BLaER1 treated with 17β-estradiol and CSF1 and Interleukin-3, amounts not matched to agents 10 nM and 100 nM (cell line): ENCODE measurements around the gene OR6S1.

Experiments used
- H3K27ac ChIP-seq, 11 experiments: shearing (Covaris generic); formaldehyde crosslinking; 2 replicates each; pipeline ENCODE4 v1.8.1; 2022
- H3K27me3 ChIP-seq, 11 experiments: shearing (Covaris generic); formaldehyde crosslinking; 2 replicates each; pipeline ENCODE4 v1.8.1; 2022
- H3K36me3 ChIP-seq, 11 experiments: shearing (Covaris generic); formaldehyde crosslinking; 2 replicates each; pipeline ENCODE4 v1.8.1; 2022
- H3K4me1 ChIP-seq, 10 experiments: shearing (Covaris generic); formaldehyde crosslinking; 2 replicates each; pipeline ENCODE4 v1.8.1; 2022
- H3K4me2 ChIP-seq, 11 experiments: shearing (Covaris generic); formaldehyde crosslinking; 2 replicates each; pipeline ENCODE4 v1.8.1; 2022
- H3K4me3 ChIP-seq, 10 experiments: shearing (Covaris generic); formaldehyde crosslinking; 2 replicates each; pipeline ENCODE4 v1.8.1; 2022
- H3K9ac ChIP-seq, 11 experiments: shearing (Covaris generic); formaldehyde crosslinking; 2 replicates each; pipeline ENCODE4 v1.8.1; 2022
- H3K9me3 ChIP-seq, 11 experiments: shearing (Covaris generic); formaldehyde crosslinking; replicated peaks in 1 of 11; 2 replicates each; pipeline ENCODE4 v1.8.1; 2022
- H4K20me1 ChIP-seq, 11 experiments: shearing (Covaris generic); formaldehyde crosslinking; 2 replicates each; pipeline ENCODE4 v1.8.1; 2022
- Cebpa-rat ChIP-seq, 11 experiments: shearing (Covaris generic); IDR thresholded peaks; 2 replicates each; pipeline ENCODE4 v1.8.1; 2022

Gene OR6S1

GRCh38 chr14:20617138-20618003 lies 24.1 kb downstream of the OR6S1 start:
- peaks cover 0 to 10% (median 7%) of the 10 kb centered on the region in 11 experiments; a peak in 13 of 22 replicates for H3K27me3 ChIP-seq

DNA sequence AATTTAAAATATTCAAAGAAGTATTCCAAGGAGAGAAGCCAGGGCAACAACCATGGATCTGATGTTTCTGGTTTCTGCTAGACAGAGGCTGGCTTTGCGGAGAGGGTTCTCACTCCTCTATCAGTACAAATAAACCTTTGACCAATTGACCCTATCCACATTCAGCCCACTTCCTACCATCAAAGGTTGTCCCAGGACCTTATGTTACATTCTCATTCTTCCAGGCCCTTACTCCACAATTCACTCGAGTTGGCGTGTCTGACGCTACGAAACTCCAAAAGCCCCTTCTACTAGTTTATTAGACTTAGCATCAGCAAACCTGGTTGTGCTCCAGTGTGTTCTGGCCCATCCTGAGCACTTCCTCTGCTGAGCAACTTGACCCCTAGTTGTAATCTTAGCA lies 25.5 kb downstream of the OR6S1 start:
- Histone ChIP-seq H4K20me1 (peaks cover 0 to 6% (median 0%) of the 10 kb centered on the region in 11 experiments; a peak in 2 of 22 replicates), H3K36me3 (no peaks in the 10 kb centered on the region), H3K27ac (no peak overlapping the region), H3K27me3 (peaks cover 0 to under 1% (median 0%) of the 10 kb centered on the region in 11 experiments; a peak in 1 of 22 replicates), H3K4me1 (peaks cover 47 to 73% (median 63%) of the 10 kb centered on the region in 10 experiments), H3K4me3 (no peak overlapping the region), H3K9me3 (no peaks in the 10 kb centered on the region), H3K9ac (no peak overlapping the region), H3K4me2 (no peak overlapping the region)
- no peak for TF ChIP-seq Cebpa-rat (IDR thresholded peaks at IDR 0.05)

More at GRCh38 chr14:20617138-20618003, 24.1 kb downstream of the OR6S1 start:
- Histone ChIP-seq H3K27ac (peak overlapping the region in 9 of 11 experiments; percentile 8 to 68 (median 51); a peak in 15 of 22 replicates), H4K20me1 (peaks cover 0 to 6% (median 0%) of the 10 kb centered on the region in 11 experiments; a peak in 2 of 22 replicates), H3K9ac (peak overlapping the region in 1 of 11 experiments; percentile 12; a peak in 1 of 22 replicates), H3K4me3 (no peak overlapping the region), H3K9me3 (no peaks in the 10 kb centered on the region), H3K4me2 (peak overlapping the region; percentile 37 to 83 (median 67)), H3K4me1 (peaks cover 36 to 64% (median 53%) of the 10 kb centered on the region in 10 experiments), H3K36me3 (no peaks in the 10 kb centered on the region)
- TF ChIP-seq Cebpa-rat (IDR thresholded peaks at IDR 0.05) = no peak

GRCh38 chr14:20614038-20614840 lies 27.3 kb downstream of the OR6S1 start:
- TF ChIP-seq Cebpa-rat (IDR thresholded peaks at IDR 0.05) = no peak
- H3K9me3 ChIP-seq = no peaks in the 10 kb centered on the region
- H3K4me2 ChIP-seq = peak overlapping the region; percentile 77 to 92 (median 82)
- peak overlapping the region in 10 of 11 experiments; percentile 16 to 65 (median 50); a peak in 19 of 22 replicates for H3K27ac ChIP-seq
- H3K27me3 ChIP-seq = peaks cover 0 to 13% (median 0%) of the 10 kb centered on the region in 11 experiments; a peak in 3 of 22 replicates
- H3K36me3 ChIP-seq = no peaks in the 10 kb centered on the region
- H3K4me3 ChIP-seq = peak overlapping the region; percentile 58 to 72 (median 62)
- peaks cover 58 to 81% (median 74%) of the 10 kb centered on the region in 10 experiments for H3K4me1 ChIP-seq
- H3K9ac ChIP-seq = peak overlapping the region; percentile 50 to 79 (median 67)
- peaks cover 0 to 6% (median 0%) of the 10 kb centered on the region in 11 experiments; a peak in 2 of 22 replicates for H4K20me1 ChIP-seq

DNA sequence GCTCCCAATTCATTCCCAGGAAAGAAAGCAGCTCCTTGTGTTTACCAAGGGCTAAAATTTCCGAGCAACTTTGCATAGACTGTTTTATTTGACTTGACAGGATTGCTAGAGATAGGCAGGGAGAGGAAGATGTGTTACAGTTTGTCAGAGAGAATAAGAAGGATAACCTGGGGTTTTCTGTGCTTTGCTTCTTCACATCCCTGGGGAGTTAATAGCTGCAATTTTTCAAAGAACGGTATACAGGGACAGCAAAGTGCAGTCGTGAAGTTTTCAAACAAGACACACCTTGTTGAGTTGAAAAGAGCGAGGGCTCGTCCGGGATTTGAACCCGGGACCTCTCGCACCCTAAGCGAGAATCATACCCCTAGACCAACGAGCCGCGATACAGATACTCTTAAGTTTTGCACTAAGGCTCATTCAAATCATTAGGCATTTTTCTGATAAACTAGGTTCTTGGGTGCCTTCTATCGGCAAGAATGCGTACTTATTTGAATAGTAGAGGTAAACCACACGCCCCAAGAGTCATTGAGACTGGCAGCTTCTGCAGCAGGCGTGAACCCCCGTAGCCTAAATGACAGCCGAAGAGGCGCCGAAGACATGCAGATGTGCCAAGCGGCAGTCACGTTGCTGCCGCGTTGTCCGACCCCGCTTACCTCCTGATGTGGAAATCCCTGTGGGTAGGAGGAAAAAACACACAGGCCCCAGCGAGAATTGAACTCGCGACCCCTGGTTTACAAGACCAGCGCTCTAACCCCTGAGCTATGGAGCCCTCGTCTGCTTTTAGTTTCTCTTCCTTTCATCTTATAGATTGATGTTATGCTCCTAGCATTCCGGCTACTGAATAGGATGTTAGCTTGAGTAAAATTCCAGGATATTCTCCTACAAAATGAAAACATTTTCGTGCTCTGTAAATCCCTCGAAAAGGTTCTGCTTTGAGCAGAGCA lies 28.1 kb downstream of the OR6S1 start:
- peaks cover 0 to 6% (median 0%) of the 10 kb centered on the region in 11 experiments; a peak in 2 of 22 replicates for H4K20me1 ChIP-seq
- peak in 2 of 11 experiments; percentile 21 to 67; a peak in 1 of 22 replicates for TF ChIP-seq Cebpa-rat (IDR thresholded peaks at IDR 0.05)
- peak overlapping the region in 10 of 11 experiments; percentile 16 to 65 (median 50); a peak in 19 of 22 replicates for H3K27ac ChIP-seq
- H3K4me3 ChIP-seq = peak overlapping the region; percentile 58 to 72 (median 62)
- H3K4me2 ChIP-seq = peak overlapping the region; percentile 77 to 92 (median 82)
- no peaks in the 10 kb centered on the region for H3K9me3 ChIP-seq
- peaks cover 64 to 79% (median 71%) of the 10 kb centered on the region in 10 experiments for H3K4me1 ChIP-seq
- peak overlapping the region; percentile 50 to 79 (median 67) for H3K9ac ChIP-seq
- peaks cover 0 to 13% (median 0%) of the 10 kb centered on the region in 11 experiments; a peak in 3 of 22 replicates for H3K27me3 ChIP-seq
- no peaks in the 10 kb centered on the region for H3K36me3 ChIP-seq

DNA sequence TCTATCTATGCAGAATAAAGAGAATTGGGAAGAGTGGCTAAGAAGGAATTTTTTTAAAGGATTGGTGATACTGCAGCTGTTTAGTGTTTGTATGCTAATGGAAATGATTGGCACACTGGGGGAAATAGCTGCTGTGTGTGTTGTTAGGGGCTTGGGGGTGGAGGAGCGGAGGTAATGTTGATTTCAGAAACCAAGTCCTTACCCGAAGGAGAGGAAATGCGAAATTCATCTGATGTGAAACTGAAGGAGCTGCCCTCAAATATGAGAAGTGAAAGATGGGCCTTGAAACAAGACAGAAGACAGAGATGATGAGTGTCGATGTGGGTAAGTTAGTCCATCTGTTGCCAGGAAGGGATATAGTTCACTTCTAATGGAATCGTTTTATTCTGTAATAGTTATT lies 29.1 kb downstream of the OR6S1 start:
- TF ChIP-seq Cebpa-rat (IDR thresholded peaks at IDR 0.05) = no peak
- Histone ChIP-seq H3K36me3 (no peaks in the 10 kb centered on the region), H3K27me3 (peaks cover 0 to 13% (median 0%) of the 10 kb centered on the region in 11 experiments; a peak in 3 of 22 replicates), H3K4me1 (peaks cover 60 to 73% (median 66%) of the 10 kb centered on the region in 10 experiments), H4K20me1 (peaks cover 0 to 6% (median 0%) of the 10 kb centered on the region in 11 experiments; a peak in 2 of 22 replicates), H3K4me2 (peak overlapping the region; percentile 77 to 92 (median 82)), H3K9me3 (no peaks in the 10 kb centered on the region), H3K9ac (peak overlapping the region in 4 of 11 experiments; percentile 24 to 70 (median 50); a peak in 5 of 22 replicates), H3K4me3 (peak overlapping the region in 9 of 10 experiments; percentile 7 to 66 (median 60); a peak in 11 of 20 replicates), H3K27ac (peak overlapping the region in 9 of 11 experiments; percentile 4 to 65 (median 47); a peak in 13 of 22 replicates)

GRCh38 chr14:20611277-20611676 lies 30.2 kb downstream of the OR6S1 start:
- peaks cover 0 to 13% (median 0%) of the 10 kb centered on the region in 11 experiments; a peak in 3 of 22 replicates for H3K27me3 ChIP-seq
- H3K4me1 ChIP-seq = peaks cover 53 to 67% (median 59%) of the 10 kb centered on the region in 10 experiments
- H4K20me1 ChIP-seq = peaks cover 0 to 6% (median 0%) of the 10 kb centered on the region in 11 experiments; a peak in 2 of 22 replicates
- no peak for TF ChIP-seq Cebpa-rat (IDR thresholded peaks at IDR 0.05)
- H3K4me2 ChIP-seq = peak overlapping the region; percentile 77 to 92 (median 82); a peak in 21 of 22 replicates
- H3K9ac ChIP-seq = no peak overlapping the region
- no peaks in the 10 kb centered on the region for H3K9me3 ChIP-seq
- H3K36me3 ChIP-seq = no peaks in the 10 kb centered on the region
- H3K4me3 ChIP-seq = no peak overlapping the region
- H3K27ac ChIP-seq = no peak overlapping the region

DNA sequence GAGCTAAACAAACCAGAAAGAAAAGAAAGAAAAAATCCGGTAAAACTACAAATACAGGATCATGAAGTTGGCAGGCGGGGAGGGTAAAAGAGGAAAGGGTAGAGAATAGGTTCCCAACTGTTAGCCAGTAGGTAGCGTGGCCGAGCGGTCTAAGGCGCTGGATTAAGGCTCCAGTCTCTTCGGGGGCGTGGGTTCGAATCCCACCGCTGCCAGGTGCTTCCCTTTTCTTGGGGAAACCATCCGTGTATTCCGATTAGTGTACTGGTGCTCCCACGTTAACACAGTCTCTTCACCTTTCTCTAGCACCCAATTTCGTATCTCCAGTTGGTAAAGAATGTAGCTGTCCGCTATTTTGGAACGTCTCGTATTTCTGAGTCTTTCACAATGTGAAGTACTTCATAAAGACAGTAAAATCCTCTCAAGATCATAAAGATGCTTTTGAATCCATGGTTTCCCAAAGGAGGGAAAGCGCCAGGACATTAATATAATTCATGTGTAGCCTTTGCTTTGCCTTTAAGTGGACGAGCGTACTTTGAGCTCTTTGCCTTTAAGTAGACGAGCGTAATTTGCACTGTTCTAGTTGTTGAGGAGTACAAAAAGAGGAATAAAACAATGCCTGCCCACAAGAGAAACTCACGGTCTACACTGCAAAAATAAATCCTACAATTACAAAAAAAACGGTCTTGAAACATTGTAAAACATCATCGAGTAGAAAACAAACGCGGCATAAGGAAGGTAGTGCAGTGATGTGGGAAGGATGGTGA lies 31.3 kb downstream of the OR6S1 start:
- Histone ChIP-seq H4K20me1 (peaks cover 0 to 6% (median 0%) of the 10 kb centered on the region in 11 experiments; a peak in 2 of 22 replicates), H3K9me3 (no peaks in the 10 kb centered on the region), H3K27me3 (peaks cover 0 to 13% (median 0%) of the 10 kb centered on the region in 11 experiments; a peak in 3 of 22 replicates), H3K4me3 (peak overlapping the region; percentile 74 to 98 (median 92)), H3K4me2 (peak overlapping the region; percentile 62 to 92 (median 82)), H3K4me1 (peaks cover 48 to 67% (median 59%) of the 10 kb centered on the region in 10 experiments), H3K9ac (peak overlapping the region; percentile 69 to 82 (median 81)), H3K27ac (peak overlapping the region in 10 of 11 experiments; percentile 28 to 65 (median 56); a peak in 16 of 22 replicates), H3K36me3 (no peaks in the 10 kb centered on the region)
- no peak for TF ChIP-seq Cebpa-rat (IDR thresholded peaks at IDR 0.05)
